GM12873 (cell line): ENCODE measurements around the gene RAB4B.

Source experiments
- CTCF ChIP-seq: IDR thresholded peaks from 2 replicates; pipeline ENCODE4 v1.5.1; 2012; ENCODE audit warnings: low read depth, mild to moderate bottlenecking, moderate library complexity, low read length, control low read depth; ENCODE audit not compliant: insufficient read depth; ENCODE audit errors: missing control alignments

The RAB4B gene

GRCh38 chr19:40804783-40805242, 26.8 kb downstream of the RAB4B start:
- no peak for TF ChIP-seq CTCF

GRCh38 chr19:40805258-40805868, 27.3 kb downstream of the RAB4B start:
- TF ChIP-seq CTCF, result no peak

GRCh38 chr19:40806423-40807146, 28.5 kb downstream of the RAB4B start:
- TF ChIP-seq CTCF, result peak; percentile 90

- peak; percentile 45 for TF ChIP-seq CTCF
Measured at GRCh38 chr19:40807147-40808020, 29.3 kb downstream of the RAB4B start.

- no peak for TF ChIP-seq CTCF
Measured at GRCh38 chr19:40808021-40808325, 29.9 kb downstream of the RAB4B start.

GRCh38 chr19:40808497-40808896, 30.4 kb downstream of the RAB4B start:
- no peak for TF ChIP-seq CTCF
